Measurements from ENCODE around the gene CCDC78. TPM values are rescaled to one million over a fixed set of nuclear protein-coding genes. Genes with fewer than 3 reads are reported as not detected.
A peak's percentile ranks its signal among the peaks of the same experiment; 100 is the strongest.

CCDC78 gene
- total and polyA plus RNA-seq, 2 of the 13 experiments (the other 11 are each of a cell fraction or from before 2014, with no cell fraction given) = 0.53 to 1.5 TPM

GRCh38 chr16:703406-703805 is 22.8 kb downstream of the CCDC78 start:
- ChIA-PET POLR2A (no interaction called here), CTCF (ENCODE audit: low intra/inter-chr PET ratio, low total read pairs) (no interaction called here)
- Histone ChIP-seq H3K27ac (ENCODE audit: extremely low read length, insufficient read depth, low read length) (no peak overlapping the region), H3K9me3 (ENCODE audit: low read length) (no peaks in the 10 kb centered on the region), H3K4me3 (replicated peaks in 1 of 3; ENCODE audit: insufficient read depth in 1 of 3, low read depth in 2 of 3, low read length in 3 of 3) (no peak overlapping the region), H3K27me3 (ENCODE audit: control insufficient read depth in 1 of 2, insufficient read depth in 2 of 2, low read length in 2 of 2) (peaks cover 33 to 76% of the 10 kb centered on the region in 2 experiments), H2AFZ (ENCODE audit: low read length) (no peak overlapping the region), H3K4me2 (ENCODE audit: low read depth, low read length) (no peak overlapping the region), H4K20me1 (ENCODE audit: insufficient read depth, low read length) (peaks cover 3% of the 10 kb centered on the region; the same call in 1 of the 2 replicates), H3K4me1 (ENCODE audit: insufficient read depth, low read length) (no peaks in the 10 kb centered on the region), H3K9ac (ENCODE audit: insufficient read depth, low read depth, low read length) (no peak overlapping the region), H3K36me3 (replicated peaks in 1 of 2; ENCODE audit: control insufficient read depth in 1 of 2, insufficient read depth in 2 of 2, low read length in 2 of 2) (no peaks in the 10 kb centered on the region), H3K79me2 (ENCODE audit: insufficient read depth, low read length) (no peaks in the 10 kb centered on the region)
- WGBS (ENCODE audit: low lambda C conversion rate) = no CpG with 5 or more reads among the region's 12 CpGs
- intact Hi-C loops (cut with micrococcal nuclease; ENCODE audit: unreplicated experiment) = no loop called here
- ATAC-seq (peak; percentile 11; the same call in 1 of the 3 replicates), FAIRE-seq (no peak), DNase-seq (ENCODE audit: low spot score) (no peak)
- TF ChIP-seq ZNF749 (CRISPR knock-in tag; IDR thresholded peaks at IDR 0.05; ENCODE audit: borderline replicate concordance) (no peak), ZHX1 (CRISPR knock-in tag; IDR thresholded peaks at IDR 0.05; ENCODE audit: low read depth) (no peak), ZNF788 (CRISPR knock-in tag; IDR thresholded peaks at IDR 0.05; ENCODE audit: borderline replicate concordance) (no peak), TCF12 (IDR thresholded peaks at IDR 0.05) (no peak), TCF12 (CRISPR knock-in tag; IDR thresholded peaks at IDR 0.05) (no peak), TFE3 (CRISPR knock-in tag; IDR thresholded peaks at IDR 0.05) (no peak), ZNF138 (CRISPR knock-in tag; IDR thresholded peaks at IDR 0.05; ENCODE audit: low read depth) (no peak), ZNF703 (CRISPR knock-in tag; IDR thresholded peaks at IDR 0.05; ENCODE audit: borderline replicate concordance) (no peak), ZNF510 (CRISPR knock-in tag; IDR thresholded peaks at IDR 0.05; ENCODE audit: low read depth) (no peak), KLF11 (CRISPR knock-in tag; IDR thresholded peaks at IDR 0.05) (no peak), PHF5A (CRISPR knock-in tag; IDR thresholded peaks at IDR 0.05; ENCODE audit: low read depth, unreplicated experiment) (no peak), ATF4 (CRISPR knock-in tag; IDR thresholded peaks at IDR 0.05) (no peak), ZBTB43 (CRISPR knock-in tag; conservative IDR thresholded peaks at IDR 0.05) (no peak), ZNF607 (CRISPR knock-in tag; IDR thresholded peaks at IDR 0.05; ENCODE audit: borderline replicate concordance) (no peak), ZSCAN31 (CRISPR knock-in tag; IDR thresholded peaks at IDR 0.05; ENCODE audit: low read depth) (no peak), MIER2 (CRISPR knock-in tag; IDR thresholded peaks at IDR 0.05) (no peak)
- in situ Hi-C loops (cut with HindIII; ENCODE audit: extremely low pct_ligation_motif_present, low pct_unique_long_range_greater_than_20kb) = no loop called here
- no TSS peak for BruUV-seq (replicated peaks)
